ENCODE results near the gene GRIN2A.

The GRIN2A gene

GRCh38 chr16:9713156-9713555 is 469.1 kb downstream of the GRIN2A start:
- in situ Hi-C loops (cut with HindIII; ENCODE audit: low sequenced_read_pairs) = loop anchor here (10.0 kb wide), 1 partner anchor 58 kb away; no protein-coding TSS in a partner anchor

GRCh38 chr16:9708972-9709620 is 473.1 kb downstream of the GRIN2A start:
- in situ Hi-C loops (cut with HindIII; ENCODE audit: low sequenced_read_pairs) = no loop called here

- in situ Hi-C loops (cut with HindIII; ENCODE audit: low sequenced_read_pairs) = no loop called here
These were observed 475.9 kb downstream of the GRIN2A start for GRCh38 chr16:9706217-9706836.

- in situ Hi-C loops (cut with HindIII; ENCODE audit: low sequenced_read_pairs) = no loop called here
These were observed 478.5 kb downstream of the GRIN2A start for GRCh38 chr16:9703731-9704130.

Measured in endothelial cell of hepatic sinusoid (primary cell).